Heart right ventricle (tissue), 16 donors: ENCODE results near the gene POU3F3. TPM values are rescaled to one million over a fixed set of nuclear protein-coding genes. Genes with fewer than 3 reads are reported as not detected.

Source experiments
- ATAC-seq, 8 donors: fragments of 200-7000 bp; cut with Tn5 transposase; one replicate each; pipeline ENCODE4 v1.9.1; 2020; ENCODE audit warnings: mild to moderate bottlenecking in 8 of 8, moderate library complexity in 8 of 8, moderate number of reproducible peaks in 1 of 8
- DNase-seq, 2 donors: peaks; one replicate each; pipeline ENCODE4 v3.0.0-alpha.2; 2020
- H3K27ac ChIP-seq, 10 donors: fragments of 200-600 bp; sonication (generic) in 2 of 10; one replicate each; pipeline versions ENCODE4 v1.5.0 to v1.8.0; 2020 to 2022; ENCODE audit warnings: mild to moderate bottlenecking in 3 of 10
- H3K27me3 ChIP-seq, 7 donors: fragments of 200-600 bp; one replicate each; pipeline ENCODE4 v1.8.0; 2021 to 2022; ENCODE audit warnings: mild to moderate bottlenecking in 2 of 7
- H3K36me3 ChIP-seq, 9 donors: fragments of 200-600 bp; sonication (generic) in 1 of 9; one replicate each; pipeline versions ENCODE4 v1.5.0 to v1.8.0; 2020 to 2022; ENCODE audit warnings: mild to moderate bottlenecking in 2 of 9
- H3K4me1 ChIP-seq, 9 donors: fragments of 200-600 bp; sonication (generic) in 1 of 9; one replicate each; pipeline versions ENCODE4 v1.5.0 to v1.8.0; 2020 to 2022; ENCODE audit warnings: mild to moderate bottlenecking in 4 of 9
- H3K4me3 ChIP-seq, 10 donors: fragments of 200-600 bp; sonication (generic) in 2 of 10; one replicate each; pipeline versions ENCODE4 v1.5.0 to v1.8.0; 2020 to 2022; ENCODE audit warnings: mild to moderate bottlenecking in 7 of 10, moderate library complexity in 2 of 10
- H3K9me3 ChIP-seq, 11 donors: fragments of 200-600 bp in 10 of 11; sonication (generic) in 2 of 11; one replicate each; pipeline versions ENCODE4 v1.5.0 to v1.8.0; 2013 to 2022; ENCODE audit warnings: mild to moderate bottlenecking in 2 of 11, control low read depth in 1 of 11, moderate library complexity in 1 of 11
- CTCF ChIP-seq, 9 donors: fragments of 200-600 bp; sonication (generic) in 2 of 9; IDR thresholded peaks; one replicate each; pipeline versions ENCODE4 v1.5.0 to v1.8.0; 2021 to 2022; ENCODE audit warnings: antibody characterized with exemption in 9 of 9, mild to moderate bottlenecking in 5 of 9, moderate library complexity in 1 of 9
- WGBS, 2 donors: extraction: QIAGEN DNeasy Blood & Tissue Kit; methylation state at CpG; one replicate each; pipeline ENCODE4 v1.1.7; 2013; ENCODE audit warnings: inconsistent platforms in 1 of 2; 5-methylcytosine and 5-hydroxymethylcytosine counted together
- intact Hi-C, 10 donors: fragments of 100-400 bp; cut with DNase I; formaldehyde crosslinking; loops; one replicate each; pipeline versions ENCODE4 v1.11.1 to v1.14.2; 2022
- polyA plus RNA-seq, 2 donors: library from polyadenylated mRNA; stranded (reverse); fragments of 200-250 nt; gene quantifications; one replicate each; pipeline ENCODE4 v1.2.3, GENCODE V29; 2013
- total RNA-seq, 10 donors: library from RNA; stranded (reverse); fragmentation: NEBNext Ultra II Directional in 3 of 10; extraction: Animal tissue kit (Norgen Biotek cat#: 25700) in 3 of 10; gene quantifications; one replicate each; pipeline versions ENCODE4 v1.2.1 to v1.2.4, GENCODE V29; 2021 to 2023
- donor health status: Arrhythmogenic right ventricular cardiomyopathy.
- donor health status: ischemic (EF 13 %, LVEDD 7.1; RV severe dilation, severe dysfunction).
- donor health status: healthy with polysubstance abuse.
- donor health status: DM: no; HTN: yes; CAD: no.
- donor health status: DM: no; HTN: no; CAD: no.
- donor health status: ischemic (EF 25% LVEDD 6.9; RV normal size, moderate dysfunction).
- donor health status: ischemic (EF 25% LVEDD 5.7; RV mildly dilated, moderate dysfunction).
- donor health status: healthy.
- donor health status: DM: yes; HTN: yes; CAD: no.
- donor health status: Ischemic cardiomyopathy.
- donor health status: ischemic (EF 35%, LVEDD 5.7; RV mildly dilated, moderate dysfunction).
- donor health status: nonischemic (EF 11% LVEDD 7.7; RV severe dilation, severe dysfunction).
- donor health status: DM: yes; HTN: yes; CAD: no.
- donor health status: PGD.
- donor health status: ischemic (EF 29% LVEDD 5.4; RV normal size, mild dysfunction).
- donor health status: nonischemic (EF 23%, LVEDD 6.1; RV moderate dilation, normal function).

POU3F3 gene
- total and polyA plus RNA-seq, 12 donors: 0.04 to 0.61 (median 0.12) TPM; not detected in 5

- DNase-seq: no peak
- intact Hi-C loops: no loop called here
- Histone ChIP-seq H3K4me3 (no peak overlapping the region), H3K9me3 (no peaks in the 10 kb centered on the region), H3K27me3 (peaks cover 62 to 100% (median 100%) of the 10 kb centered on the region in 7 donors), H3K27ac (no peak overlapping the region), H3K4me1 (peaks cover 0 to 22% (median 9%) of the 10 kb centered on the region in 9 donors), H3K36me3 (no peaks in the 10 kb centered on the region)
- TF ChIP-seq CTCF (IDR thresholded peaks at IDR 0.05): no peak
- no peak for ATAC-seq
- 10 to 17% methylated on average over 14 of the region's 14 CpGs for whole genome bisulfite sequencing, 2 donors
Observed at GRCh38 chr2:104864280-104865095, 10.6 kb downstream of the POU3F3 start.

GRCh38 chr2:104865096-104865470, 11.2 kb downstream of the POU3F3 start:
- no peaks in the 10 kb centered on the region for H3K9me3 ChIP-seq
- H3K4me1 ChIP-seq: peaks cover 0 to 22% (median 9%) of the 10 kb centered on the region in 9 donors
- no peak overlapping the region for H3K27ac ChIP-seq
- DNase-seq (no peak), ATAC-seq (no peak)
- H3K36me3 ChIP-seq: no peaks in the 10 kb centered on the region
- H3K4me3 ChIP-seq: no peak overlapping the region
- no peak for TF ChIP-seq CTCF (IDR thresholded peaks at IDR 0.05)
- peaks cover 59 to 100% (median 100%) of the 10 kb centered on the region in 7 donors for H3K27me3 ChIP-seq
- intact Hi-C loops: no loop called here
- WGBS, 2 donors: 5 to 13% methylated on average over 2 of the region's 2 CpGs

- no peaks in the 10 kb centered on the region for H3K36me3 ChIP-seq
- H3K27me3 ChIP-seq: peaks cover 57 to 100% (median 100%) of the 10 kb centered on the region in 7 donors
- no peaks in the 10 kb centered on the region for H3K9me3 ChIP-seq
- H3K4me1 ChIP-seq: peaks cover 0 to 22% (median 9%) of the 10 kb centered on the region in 9 donors
- ATAC-seq (no peak), DNase-seq (no peak)
- H3K4me3 ChIP-seq: no peak overlapping the region
- intact Hi-C loops: no loop called here
- H3K27ac ChIP-seq: no peak overlapping the region
- 4 to 7% methylated on average over 11 of the region's 11 CpGs for WGBS, 2 donors
- TF ChIP-seq CTCF (IDR thresholded peaks at IDR 0.05): no peak
Observed at GRCh38 chr2:104866122-104866864, 12.4 kb downstream of the POU3F3 start.

DNA sequence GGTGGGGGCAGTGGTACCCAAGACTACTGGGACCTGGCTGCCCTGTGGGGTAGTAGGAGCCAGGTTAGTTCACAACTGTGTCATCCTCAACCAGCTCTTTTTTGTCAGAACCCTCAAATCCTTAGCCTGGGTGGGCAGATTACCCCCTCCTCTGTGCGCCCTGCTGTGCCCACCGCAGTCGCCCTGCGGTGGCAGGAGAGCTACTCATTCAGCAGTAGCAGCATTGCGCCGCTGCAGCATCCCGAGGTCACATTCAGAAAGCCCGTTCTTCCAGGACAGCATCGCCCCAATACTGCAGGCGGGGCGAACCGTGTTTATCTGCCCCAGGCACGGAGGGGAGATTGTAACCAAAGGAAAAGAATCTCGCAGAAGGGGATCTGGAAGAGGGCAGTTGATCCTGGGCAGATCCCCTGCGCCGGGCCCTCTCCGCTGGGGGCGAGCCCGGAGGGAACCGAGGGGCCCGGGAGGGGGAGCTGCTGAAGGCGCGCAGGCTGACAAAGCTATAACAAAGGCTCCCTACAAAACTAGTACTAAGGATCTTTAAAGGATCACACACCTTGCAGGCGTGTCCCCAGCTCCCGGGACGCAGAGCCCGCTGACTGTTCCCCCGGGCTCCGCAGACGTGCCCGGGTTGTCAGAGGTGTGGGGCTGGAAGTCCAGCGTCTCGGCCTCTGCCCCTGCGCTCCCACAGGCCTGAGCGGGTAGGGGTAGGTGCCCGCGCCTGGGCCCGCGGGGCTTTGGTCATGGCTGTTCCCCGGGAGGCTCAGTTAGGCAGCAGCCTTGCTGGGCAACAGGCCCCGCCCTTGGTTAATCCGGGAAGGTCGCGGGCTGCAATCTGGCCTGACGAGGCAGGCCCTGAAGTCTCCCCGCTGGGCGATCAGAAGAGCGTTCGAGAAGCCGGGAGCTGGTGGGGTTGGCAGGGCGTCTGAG, 13.2 kb downstream of the POU3F3 start:
- Histone ChIP-seq H3K4me1 (peaks cover 0 to 22% (median 8%) of the 10 kb centered on the region in 9 donors), H3K27me3 (peaks cover 50 to 100% (median 100%) of the 10 kb centered on the region in 7 donors), H3K9me3 (no peaks in the 10 kb centered on the region), H3K36me3 (no peaks in the 10 kb centered on the region), H3K4me3 (no peak overlapping the region), H3K27ac (no peak overlapping the region)
- 1 to 2% methylated on average over 51 of the region's 51 CpGs for WGBS, 2 donors
- DNase-seq: no peak
- TF ChIP-seq CTCF (IDR thresholded peaks at IDR 0.05): no peak
- peak in 2 of 8 donors; percentile 21 to 46 for ATAC-seq
- intact Hi-C loops: no loop called here
